ENCODE data around the gene ASB18. TPM values are rescaled to one million over a fixed set of nuclear protein-coding genes. Genes with fewer than 3 reads are reported as not detected.
A peak's percentile ranks its signal among the peaks of the same experiment; 100 is the strongest.

Gene ASB18
- total RNA-seq, 4 donors from 2014 or later: not detected

GRCh38 chr2:236177967-236178889 lies 86.0 kb downstream of the ASB18 start:
- H3K27me3 ChIP-seq: peaks cover 46% of the 10 kb centered on the region
- H3K27ac ChIP-seq: no peak overlapping the region
- no peaks in the 10 kb centered on the region for H3K9me3 ChIP-seq
- intact Hi-C loops (cut with DNase I): no loop called here
- no peak overlapping the region for H3K4me3 ChIP-seq (replicated peaks in 1 of 3)
- no peak for TF ChIP-seq POLR2A (IDR thresholded peaks at IDR 0.05)
- TF ChIP-seq, protein P1, sequence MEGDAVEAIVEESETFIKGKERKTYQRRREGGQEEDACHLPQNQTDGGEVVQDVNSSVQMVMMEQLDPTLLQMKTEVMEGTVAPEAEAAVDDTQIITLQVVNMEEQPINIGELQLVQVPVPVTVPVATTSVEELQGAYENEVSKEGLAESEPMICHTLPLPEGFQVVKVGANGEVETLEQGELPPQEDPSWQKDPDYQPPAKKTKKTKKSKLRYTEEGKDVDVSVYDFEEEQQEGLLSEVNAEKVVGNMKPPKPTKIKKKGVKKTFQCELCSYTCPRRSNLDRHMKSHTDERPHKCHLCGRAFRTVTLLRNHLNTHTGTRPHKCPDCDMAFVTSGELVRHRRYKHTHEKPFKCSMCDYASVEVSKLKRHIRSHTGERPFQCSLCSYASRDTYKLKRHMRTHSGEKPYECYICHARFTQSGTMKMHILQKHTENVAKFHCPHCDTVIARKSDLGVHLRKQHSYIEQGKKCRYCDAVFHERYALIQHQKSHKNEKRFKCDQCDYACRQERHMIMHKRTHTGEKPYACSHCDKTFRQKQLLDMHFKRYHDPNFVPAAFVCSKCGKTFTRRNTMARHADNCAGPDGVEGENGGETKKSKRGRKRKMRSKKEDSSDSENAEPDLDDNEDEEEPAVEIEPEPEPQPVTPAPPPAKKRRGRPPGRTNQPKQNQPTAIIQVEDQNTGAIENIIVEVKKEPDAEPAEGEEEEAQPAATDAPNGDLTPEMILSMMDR (IDR thresholded peaks at IDR 0.05): peak in 5 of 6 experiments; percentile 39 to 64 (median 53)
- H3K4me1 ChIP-seq: peaks cover 4 to 22% of the 10 kb centered on the region in 2 donors
- H3K36me3 ChIP-seq: no peaks in the 10 kb centered on the region
- 5 to 6% methylated on average over 58 of the region's 65 CpGs for WGBS, 2 donors
- peak; percentile 52 to 62 for DNase-seq

- intact Hi-C loops (cut with DNase I): no loop called here
- peaks cover 52% of the 10 kb centered on the region for H3K27me3 ChIP-seq
- H3K9me3 ChIP-seq: no peaks in the 10 kb centered on the region
- no peak overlapping the region for H3K4me3 ChIP-seq (replicated peaks in 1 of 3)
- peak; percentile 49 to 50 for DNase-seq
- no peak overlapping the region for H3K27ac ChIP-seq
- no peaks in the 10 kb centered on the region for H3K36me3 ChIP-seq
- TF ChIP-seq POLR2A (IDR thresholded peaks at IDR 0.05): no peak
- TF ChIP-seq, protein P1 (IDR thresholded peaks at IDR 0.05): no peak
- 8 to 11% methylated on average over 15 of the region's 20 CpGs for WGBS, 2 donors
- H3K4me1 ChIP-seq: peaks cover 4 to 27% of the 10 kb centered on the region in 2 donors
Measured at GRCh38 chr2:236177604-236177966, 86.6 kb downstream of the ASB18 start.

DNA sequence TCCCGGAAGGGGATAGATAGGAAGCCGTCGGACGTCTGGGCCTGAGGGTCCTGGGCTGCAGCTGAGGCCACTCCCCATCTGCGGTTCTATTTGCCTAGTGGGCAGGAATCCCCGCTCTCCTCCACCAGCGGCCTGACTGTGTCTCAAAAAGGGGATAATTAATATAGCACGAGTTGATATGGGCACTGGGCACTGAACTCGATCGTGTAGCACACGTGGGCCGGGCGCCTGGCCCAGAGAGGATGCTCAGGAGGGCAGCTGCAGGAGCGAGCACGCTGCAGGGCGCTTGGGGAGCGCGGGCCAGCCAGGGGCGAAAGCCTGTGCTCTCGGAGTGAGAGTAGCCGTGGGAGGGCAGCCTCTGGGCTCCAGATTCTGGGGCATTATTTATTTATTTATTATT lies 87.3 kb downstream of the ASB18 start:
- no peak overlapping the region for H3K27ac ChIP-seq
- H3K9me3 ChIP-seq: no peaks in the 10 kb centered on the region
- no peak for DNase-seq
- no peak overlapping the region for H3K4me3 ChIP-seq (replicated peaks in 1 of 3)
- TF ChIP-seq, protein P1 (IDR thresholded peaks at IDR 0.05): no peak
- TF ChIP-seq POLR2A (IDR thresholded peaks at IDR 0.05): no peak
- H3K36me3 ChIP-seq: no peaks in the 10 kb centered on the region
- peaks cover 57% of the 10 kb centered on the region for H3K27me3 ChIP-seq
- 39 to 48% methylated on average over 20 to 21 of the region's 21 CpGs for WGBS, 2 donors
- peaks cover 4 to 29% of the 10 kb centered on the region in 2 donors for H3K4me1 ChIP-seq
- intact Hi-C loops (cut with DNase I): no loop called here

DNA sequence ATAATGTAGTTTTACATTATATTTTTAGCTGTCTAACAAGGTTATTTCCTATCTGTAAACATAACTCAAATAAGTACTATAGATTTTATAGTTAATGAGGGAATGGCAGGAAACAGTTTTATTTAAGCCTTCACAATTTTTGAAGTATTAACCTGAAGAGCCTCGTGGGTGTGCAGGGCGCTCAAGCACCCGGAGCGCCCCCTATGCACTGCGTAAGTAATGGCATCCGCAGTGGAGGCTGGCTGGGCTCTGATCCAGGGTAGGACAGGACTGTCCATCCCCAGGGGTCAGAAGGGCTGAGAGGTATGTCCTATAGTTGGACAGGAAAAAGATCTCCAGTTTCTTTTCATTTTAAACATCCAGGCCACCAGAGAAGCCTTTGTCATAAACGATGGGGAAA lies 87.8 kb downstream of the ASB18 start:
- peak in 1 of 2 donors; percentile 17 for DNase-seq
- intact Hi-C loops (cut with DNase I): no loop called here
- TF ChIP-seq, protein P1 (IDR thresholded peaks at IDR 0.05): peak in 5 of 6 experiments; percentile 17 to 50 (median 23)
- TF ChIP-seq POLR2A (IDR thresholded peaks at IDR 0.05): no peak
- Histone ChIP-seq H3K36me3 (no peaks in the 10 kb centered on the region), H3K27me3 (peaks cover 61% of the 10 kb centered on the region), H3K27ac (no peak overlapping the region), H3K4me3 (replicated peaks in 1 of 3) (no peak overlapping the region), H3K9me3 (no peaks in the 10 kb centered on the region), H3K4me1 (peaks cover 5 to 29% of the 10 kb centered on the region in 2 donors)
- 10% methylated on average over 7 of the region's 7 CpGs for WGBS, 2 donors

- H3K9me3 ChIP-seq: no peaks in the 10 kb centered on the region
- H3K36me3 ChIP-seq: no peaks in the 10 kb centered on the region
- H3K4me1 ChIP-seq: peaks cover 8 to 29% of the 10 kb centered on the region in 2 donors
- WGBS, 2 donors: 54 to 59% methylated on average over 6 of the region's 6 CpGs
- no peak for TF ChIP-seq POLR2A (IDR thresholded peaks at IDR 0.05)
- TF ChIP-seq, protein P1 (IDR thresholded peaks at IDR 0.05): no peak
- intact Hi-C loops (cut with DNase I): no loop called here
- H3K4me3 ChIP-seq (replicated peaks in 1 of 3): no peak overlapping the region
- no peak for DNase-seq
- peaks cover 67% of the 10 kb centered on the region for H3K27me3 ChIP-seq
- no peak overlapping the region for H3K27ac ChIP-seq
Measured at GRCh38 chr2:236175548-236176150, 88.6 kb downstream of the ASB18 start.
